Activated T-helper 1 cell treated with Interleukin-2 at 50 U/mL for 16 hours (primary cell): ENCODE measurements around the gene TMPRSS6.
A peak's percentile ranks its signal among the peaks of the same experiment; 100 is the strongest.
"Not testable (repeated sequence)": the region's sequence is repeated elsewhere in the genome, so short reads cannot be mapped to it uniquely, and the experiment has no call there.

ENCODE experiments used
- DNase-seq: peaks from one replicate; pipeline ENCODE4 v3.0.0-alpha.2; 2020; ENCODE audit warnings: low read depth

TMPRSS6 gene

DNA sequence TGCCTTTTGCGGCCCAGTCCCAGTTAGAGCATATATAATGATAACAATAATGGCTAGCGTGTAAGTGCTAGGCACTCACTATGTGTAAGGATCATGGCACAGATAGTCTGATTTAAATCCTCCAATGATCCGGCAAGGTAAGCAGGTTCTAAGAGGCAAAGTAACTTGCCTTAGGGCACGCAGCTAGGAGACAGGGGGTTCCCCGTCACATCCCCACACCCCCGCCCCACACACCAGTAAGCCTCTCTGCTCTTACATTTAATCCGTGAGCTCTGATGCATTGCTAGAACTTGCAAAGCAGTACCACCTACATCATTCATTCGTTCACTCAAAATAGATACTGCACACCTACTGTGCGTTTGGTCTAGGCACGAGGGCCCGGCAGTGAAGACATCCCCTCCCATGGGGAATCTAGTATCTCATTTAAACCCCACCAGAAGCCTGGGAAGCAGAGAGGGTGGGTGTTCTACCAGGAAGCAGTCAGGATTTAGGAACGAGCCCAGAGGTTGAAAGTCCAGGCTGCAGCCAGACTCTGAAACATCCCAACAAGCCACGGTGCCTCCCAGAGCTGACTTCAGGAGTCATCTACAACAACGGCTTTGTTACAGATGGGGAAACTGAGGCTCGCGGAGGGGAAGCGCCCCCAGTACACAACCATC lies 20.6 kb downstream of the TMPRSS6 start:
- DNase-seq, result no peak

DNA sequence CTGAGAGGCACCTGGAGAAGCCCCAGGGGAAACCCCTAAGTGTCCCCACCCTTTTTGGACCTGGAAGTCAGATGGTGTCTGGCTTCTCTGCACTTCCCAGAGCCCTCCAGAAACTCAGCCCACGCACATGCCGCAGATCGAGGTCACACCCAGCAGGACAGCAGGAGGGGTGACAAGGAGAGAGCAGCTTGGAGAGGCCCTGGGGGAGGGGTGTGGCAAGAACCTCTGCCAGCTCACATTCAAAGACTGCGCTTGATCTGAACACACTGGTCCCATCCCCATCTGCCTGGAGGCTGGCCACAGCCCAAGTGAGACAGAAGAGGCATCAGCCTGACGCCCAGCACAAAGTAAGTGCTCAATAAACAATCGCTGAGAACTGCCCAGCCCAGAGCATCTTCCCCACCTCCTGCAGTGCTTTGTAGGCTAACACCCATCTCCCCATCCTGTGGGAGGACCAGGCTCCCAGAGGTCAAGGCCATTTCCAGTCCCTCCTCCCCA lies 21.4 kb downstream of the TMPRSS6 start:
- no peak for DNase-seq

DNA sequence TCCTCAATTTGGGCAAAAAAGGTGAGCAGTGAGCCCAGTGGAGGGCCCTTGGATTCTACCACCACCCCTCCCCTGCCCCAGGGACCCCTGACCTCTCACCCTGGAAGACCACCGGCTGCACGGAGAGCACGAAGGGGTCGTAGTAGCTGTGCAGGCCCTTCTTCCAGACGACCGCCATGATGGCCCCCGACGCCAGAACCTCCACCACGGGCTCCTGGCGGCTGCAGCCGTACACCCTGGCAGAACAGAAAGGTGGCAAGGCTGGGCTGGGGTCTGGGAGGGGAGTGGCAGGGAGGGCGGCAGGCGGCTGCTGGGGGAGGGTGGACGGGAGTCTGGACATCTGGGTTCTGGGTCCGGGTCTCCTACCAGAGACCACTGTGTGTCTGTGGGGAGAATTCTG lies 23.3 kb downstream of the TMPRSS6 start:
- DNase-seq, result no peak

DNA sequence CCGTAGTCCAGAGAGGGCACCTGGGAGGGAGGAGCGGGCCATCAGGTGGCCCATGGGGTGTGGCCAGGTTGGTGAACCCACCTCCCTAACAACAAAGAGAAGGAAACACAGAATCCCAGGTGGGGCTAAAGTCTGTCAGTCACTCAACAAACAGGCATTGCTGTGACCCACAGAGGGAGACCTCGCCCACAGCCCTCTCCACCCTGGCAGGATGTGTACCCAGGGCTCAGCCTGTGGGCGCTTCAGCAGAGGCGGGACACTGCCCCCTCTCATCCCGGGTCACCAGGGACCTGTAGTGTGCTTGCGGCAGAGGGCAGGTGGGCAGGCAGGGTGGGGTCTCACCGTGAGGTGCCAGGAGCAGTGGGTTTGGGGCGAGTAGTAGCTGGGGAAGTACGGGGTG lies 25.1 kb downstream of the TMPRSS6 start:
- DNase-seq, result no peak

DNA sequence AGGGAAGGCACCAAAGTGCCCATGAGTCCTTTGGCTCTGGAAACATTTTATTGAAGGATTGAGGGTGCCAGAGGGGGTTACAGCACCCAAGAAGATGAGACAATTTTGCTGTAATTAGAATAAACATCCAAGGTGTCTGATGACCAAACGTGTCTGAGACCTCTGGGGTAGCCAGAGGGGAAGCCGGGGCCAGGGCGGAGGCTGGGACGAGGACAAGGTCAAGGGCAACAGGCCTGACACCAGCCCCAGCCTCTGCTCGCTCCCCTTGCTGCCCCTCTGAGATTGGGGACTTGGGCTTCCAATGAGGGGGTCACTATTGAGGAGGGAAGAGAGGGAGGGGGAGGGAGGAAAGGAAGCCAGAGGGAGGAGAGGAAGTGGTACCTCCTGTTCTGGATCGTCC lies 25.6 kb downstream of the TMPRSS6 start:
- DNase-seq, result no peak

DNA sequence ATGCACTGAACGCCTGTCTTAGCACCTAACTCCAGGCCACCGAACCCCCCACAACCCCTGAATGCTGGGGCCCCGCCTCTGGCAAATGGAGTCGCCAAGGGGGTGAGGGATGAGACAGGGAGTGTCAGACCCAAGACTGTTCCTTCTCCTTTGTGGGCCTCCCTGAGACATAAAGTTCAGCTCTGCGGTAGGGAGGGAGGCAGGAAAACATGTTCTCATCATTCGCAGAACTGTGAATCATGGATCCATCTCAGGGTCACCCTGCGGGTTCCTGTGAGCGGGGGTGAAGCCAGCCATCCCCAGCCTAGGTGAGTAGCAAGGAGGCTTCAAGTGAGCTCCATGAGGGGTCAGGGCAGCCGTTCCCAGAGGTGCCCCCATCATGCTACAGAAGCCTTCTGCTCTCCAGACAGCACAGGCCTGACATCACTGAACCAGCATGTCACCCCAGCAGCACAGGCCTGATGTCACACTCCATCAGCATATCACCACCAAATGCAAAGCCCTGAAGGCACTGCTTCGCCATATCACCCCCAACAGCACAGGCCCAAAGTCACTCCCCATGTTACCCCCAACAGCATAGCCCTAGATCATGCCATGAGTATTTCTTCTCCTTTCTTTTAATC lies 27.2 kb downstream of the TMPRSS6 start:
- no peak for DNase-seq

DNA sequence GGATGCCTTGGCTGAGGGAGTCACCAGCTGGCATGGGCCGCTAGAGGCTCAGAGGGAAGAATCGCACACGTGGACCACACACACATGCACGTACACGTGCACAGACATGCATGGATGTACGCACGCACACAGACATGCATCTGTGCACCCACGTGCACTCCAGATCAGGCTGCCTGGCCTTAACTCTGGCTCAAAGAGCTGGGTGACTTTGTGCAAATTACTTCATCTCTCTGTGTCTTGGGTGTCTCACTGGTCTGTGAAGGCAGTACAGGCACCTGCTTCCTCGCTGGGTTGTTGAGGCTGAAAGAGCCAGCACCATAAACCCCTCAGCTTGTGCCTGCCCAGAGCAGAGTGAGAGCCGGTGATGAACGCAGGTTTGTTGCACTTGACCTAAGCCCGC lies 28.7 kb downstream of the TMPRSS6 start:
- DNase-seq, result no peak

DNA sequence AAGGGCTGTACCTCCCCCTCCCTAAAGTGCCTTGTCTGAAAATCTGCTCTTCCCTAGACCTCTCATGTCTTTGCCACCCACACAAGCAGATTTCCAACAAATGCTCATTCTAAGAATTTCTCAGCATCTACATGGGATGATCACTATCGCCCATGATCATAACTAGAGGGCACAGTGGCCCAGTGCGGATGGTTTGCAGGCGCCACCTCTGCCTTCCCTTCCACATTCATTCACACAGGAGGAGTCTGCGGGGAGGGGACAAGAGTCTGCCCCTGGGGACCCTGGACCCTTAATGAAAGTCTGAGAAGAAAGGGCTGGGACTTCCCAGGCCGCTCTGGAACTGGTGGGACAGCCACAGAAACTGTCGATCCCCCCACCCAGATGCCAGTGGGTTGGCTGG lies 29.1 kb downstream of the TMPRSS6 start:
- DNase-seq, result no peak

DNA sequence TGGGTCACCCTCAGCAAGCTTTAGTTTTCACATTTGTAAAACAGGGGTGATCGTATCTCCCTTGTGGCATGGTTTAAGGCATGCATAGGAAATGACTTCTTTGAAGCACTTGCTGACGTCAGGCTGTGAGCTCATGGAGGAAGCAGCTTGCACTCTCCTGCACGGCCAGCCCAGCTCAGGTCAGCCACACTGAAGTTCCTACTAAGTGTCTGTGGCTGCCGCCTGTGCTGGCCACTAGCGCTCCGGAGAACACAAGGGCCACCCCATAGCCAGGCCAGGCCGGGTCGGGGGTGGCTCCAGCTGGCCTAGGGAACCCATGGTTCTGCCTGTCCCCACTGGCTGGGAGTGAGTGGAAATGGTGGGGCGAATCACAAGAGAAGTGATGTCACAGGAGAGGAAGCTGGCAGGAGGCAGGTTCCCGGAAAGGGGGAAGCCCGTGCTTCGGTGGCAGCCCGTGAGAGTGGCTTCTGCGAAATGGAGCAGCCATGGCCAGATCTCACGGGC lies 29.8 kb downstream of the TMPRSS6 start:
- peak; percentile 56 for DNase-seq

DNA sequence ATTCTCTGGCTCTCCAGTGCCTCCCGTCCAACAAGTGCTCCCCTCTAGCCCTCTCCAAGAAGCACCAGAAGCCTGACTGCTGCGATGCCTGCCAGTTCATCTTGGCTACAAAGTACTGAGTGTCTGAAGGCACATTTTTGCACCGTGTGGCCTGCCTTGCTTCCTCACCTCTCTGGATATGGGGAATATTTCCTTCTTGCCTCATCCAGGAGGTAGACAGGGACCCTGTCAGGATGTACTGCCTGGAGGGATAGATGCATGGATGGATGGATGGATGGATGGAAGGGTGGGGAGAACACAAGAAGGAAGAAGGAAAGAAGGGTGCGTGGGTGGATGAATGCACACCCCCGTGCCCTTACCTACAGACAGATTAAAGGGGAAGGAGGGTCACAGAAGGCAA lies 30.4 kb downstream of the TMPRSS6 start:
- no peak for DNase-seq

DNA sequence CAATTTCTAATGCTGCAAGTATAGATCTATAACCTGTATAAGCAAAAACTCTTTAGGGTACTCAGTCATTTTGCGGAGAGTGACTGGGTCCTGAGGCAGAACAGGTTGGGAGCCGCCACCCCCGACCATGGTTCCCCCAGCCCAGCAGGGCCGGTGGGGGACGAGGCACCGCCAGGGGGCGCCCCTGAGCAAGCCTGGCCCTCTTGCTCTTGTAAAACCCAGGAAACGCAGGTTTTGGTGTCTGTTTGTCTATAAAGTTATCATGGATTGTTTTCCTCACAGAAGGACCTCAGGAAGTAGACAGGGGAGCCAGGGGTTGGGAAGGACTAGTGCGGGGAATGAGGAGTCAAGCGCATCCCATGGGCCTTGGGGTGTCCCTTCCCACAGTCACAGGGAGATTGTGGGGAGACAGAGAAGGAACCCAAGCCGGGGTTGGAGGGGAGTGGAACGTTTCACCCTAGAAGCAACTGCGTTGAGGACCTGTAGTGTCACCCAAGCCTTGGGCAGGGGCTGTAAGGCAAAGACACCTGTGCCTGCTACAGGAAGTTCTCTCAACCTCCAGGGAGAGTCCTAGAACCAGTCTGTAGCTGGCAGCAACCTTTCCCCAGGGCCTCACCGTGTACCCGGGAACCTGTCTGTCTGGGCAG lies 31.6 kb downstream of the TMPRSS6 start:
- DNase-seq, result peak; percentile 75

DNA sequence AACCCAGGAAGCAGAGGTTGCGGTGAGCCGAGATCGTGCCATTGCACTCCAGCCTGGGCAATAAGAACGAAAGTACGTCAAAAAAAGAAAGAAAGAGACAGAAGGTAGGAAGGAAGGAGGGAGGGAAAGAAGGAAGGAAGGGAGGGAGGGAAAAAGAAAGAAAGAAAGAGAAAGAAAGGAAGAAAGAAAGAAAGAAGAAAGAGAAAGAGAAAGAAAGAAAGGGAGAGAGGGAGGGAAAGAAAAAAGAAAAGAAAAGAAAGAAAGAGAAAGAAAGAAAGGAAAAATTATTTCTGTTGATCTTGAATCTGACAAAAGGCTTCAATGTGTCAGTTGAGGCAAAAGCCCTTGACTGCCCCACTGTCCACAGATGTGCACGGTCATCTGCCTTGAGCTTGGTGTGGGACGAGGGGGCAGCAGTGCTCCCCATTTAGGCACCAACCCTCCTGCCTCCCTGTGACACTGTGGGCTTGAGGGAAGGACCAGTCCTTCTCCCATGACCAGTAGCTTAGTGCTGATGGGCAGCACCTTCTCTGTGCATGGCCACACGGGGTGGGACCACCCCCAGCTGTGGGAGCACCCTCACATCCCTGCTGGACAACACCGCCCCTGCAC lies 33.6 kb downstream of the TMPRSS6 start:
- DNase-seq, result no peak

DNA sequence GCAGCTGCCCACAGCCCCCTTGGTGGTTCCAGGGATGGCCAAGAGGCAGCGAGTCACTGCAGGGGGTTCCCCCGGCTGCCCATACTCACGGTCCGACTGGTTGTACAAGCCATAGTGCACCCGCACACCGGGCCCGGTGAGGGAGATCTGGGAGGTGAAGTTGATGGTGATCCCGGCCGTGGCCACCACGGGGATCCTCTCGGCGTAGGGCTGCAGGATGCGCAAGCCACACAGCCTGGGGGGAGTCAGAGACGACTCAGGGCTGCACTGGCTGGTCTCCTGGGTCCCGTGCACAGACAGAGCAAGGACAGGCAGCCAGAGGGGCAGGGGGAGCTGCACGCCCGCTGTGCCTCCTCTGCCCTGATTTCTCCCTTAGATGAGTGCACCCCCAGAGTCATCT lies 34.5 kb downstream of the TMPRSS6 start:
- DNase-seq, result no peak

DNA sequence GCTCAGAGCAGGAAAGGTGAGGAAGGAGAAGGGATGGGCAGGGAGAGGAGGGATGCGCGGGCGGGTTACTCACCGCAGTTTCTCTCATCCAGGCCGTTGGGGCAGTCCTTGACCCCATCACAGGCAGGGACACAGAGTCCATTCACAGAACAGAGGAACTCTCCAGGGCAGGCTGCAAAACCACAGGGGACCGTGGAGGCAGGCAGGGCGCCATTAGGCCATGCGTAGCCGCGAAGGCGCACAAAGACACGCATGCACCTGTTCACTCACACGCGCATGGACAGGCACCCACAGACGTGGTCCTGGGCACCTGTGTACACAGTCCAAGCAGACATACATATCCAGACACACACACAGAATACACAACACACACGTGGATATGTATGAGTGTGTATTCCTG lies 35.0 kb downstream of the TMPRSS6 start:
- DNase-seq, result no peak

DNA sequence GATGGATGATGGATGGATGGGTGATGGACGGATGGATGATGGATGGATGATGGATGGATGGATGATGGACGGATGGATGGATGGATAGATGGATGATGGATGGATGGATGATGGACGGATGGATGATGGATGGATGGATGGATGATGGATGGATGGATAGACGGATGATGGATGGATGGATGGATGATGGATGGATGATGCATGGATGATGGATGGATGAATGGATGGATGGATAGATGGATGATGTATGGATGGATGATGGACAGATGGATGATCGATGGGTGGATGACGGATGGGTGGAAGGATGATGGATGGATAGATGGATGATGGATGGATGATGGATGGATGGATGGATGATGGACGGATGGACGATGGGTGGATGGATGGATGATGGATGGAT lies 36.8 kb downstream of the TMPRSS6 start:
- no peak for DNase-seq

DNA sequence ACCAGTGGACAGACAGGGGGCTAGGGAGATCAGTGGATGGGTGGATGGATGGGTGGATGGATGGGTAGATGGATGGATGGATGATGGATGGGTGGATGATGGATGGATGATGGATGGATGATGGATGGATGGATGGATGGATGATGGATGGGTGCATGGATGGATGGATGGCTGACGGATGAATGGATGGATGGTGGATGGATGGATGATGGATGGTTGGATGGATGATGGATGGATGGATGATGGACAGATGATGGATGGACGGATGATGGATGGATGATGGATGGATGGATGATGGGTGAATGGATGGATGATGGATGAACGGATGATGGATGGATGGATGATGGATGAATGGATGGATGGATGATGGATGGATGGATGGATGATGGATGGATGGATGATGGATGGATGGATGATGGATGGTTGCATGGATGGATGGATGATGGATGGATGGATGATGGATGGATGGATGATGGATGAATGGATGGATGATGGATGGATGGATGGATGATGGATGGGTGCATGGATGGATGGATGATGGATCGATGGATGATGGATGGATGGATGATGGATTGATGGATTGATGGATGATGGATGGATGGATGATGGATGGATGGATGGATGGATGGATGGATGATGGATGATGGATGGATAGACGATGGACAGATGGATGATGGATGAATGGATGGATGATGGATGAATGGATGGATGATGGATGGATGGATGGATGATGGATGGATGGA lies 37.5 kb downstream of the TMPRSS6 start:
- DNase-seq, result not testable (repeated sequence)

DNA sequence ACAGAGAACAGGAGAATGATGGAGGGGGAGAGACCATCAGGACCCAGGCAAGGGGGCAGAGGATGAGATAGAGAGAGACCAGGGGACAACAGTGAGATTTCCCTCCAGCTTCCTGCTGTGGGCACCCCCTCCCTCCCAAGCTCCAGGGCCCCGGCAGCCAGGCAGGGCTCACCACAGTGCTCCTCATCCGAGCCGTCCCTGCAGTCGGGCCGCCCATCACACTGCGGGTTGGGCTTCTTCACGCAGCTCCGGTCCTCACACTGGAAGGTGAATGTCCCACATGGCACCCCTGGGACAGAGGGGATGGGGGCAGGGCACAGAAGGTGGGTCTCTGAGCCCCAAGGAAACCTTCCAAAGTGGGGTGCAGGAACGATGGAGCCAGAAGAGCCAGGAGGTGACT lies 38.8 kb downstream of the TMPRSS6 start:
- no peak for DNase-seq

DNA sequence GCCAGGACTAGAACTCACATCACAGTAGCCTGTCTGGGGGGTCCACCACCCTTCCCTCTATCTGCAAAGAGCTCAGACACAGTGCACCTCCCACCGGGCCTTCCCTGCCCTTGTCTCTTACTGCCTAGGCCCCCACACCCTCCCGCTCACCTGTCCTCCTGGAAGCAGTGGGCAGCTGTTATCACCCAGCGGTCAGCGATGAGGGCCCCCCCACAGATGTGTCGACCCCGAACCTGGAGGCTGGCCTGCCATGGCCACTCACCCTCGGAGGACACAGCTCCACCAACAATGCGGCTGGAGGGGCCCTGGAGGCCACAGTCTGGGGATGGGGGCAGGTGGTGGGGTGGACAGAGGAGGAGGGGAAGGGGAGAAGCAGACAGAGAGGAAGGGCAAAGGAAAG lies 39.2 kb downstream of the TMPRSS6 start:
- no peak for DNase-seq

DNA sequence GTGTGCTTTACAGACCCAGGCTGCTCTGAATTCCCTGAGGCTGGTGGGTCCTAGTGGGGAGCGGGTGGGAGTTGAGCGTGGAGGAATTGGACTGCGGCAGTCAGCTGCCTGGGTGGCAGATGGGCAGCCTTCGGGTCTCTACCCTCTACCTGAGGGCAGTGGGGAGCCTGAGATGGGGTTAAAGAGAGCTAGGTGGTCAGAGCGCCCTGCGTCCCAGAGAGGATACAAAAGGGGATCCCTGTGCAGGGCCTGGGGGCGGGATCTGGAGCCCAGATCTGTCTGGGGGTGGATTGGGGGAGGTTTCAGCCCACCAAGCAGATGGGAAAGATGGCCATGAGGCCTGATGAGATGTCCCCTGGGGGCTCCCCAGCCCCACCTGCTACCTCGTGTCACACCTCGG lies 39.8 kb downstream of the TMPRSS6 start:
- no peak for DNase-seq

DNA sequence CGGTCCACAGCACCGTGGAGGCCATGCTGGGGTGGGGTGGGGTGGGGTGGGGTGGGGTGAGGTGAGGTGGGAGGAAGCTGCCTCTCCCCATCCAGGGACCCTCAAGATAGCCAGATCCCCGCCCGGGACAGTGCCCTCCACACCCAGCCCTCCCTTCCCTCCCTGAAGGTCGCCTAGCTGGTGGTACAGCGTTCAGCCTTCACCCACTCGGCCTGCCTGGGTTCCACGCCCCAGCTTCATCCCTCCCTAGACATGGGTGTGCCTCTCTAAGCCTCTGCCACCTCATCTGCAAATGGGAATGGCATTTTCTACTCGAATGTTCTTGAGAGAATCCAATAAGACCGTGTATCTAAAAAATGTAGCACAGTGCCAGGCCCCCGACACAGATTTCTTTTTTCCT lies 40.2 kb downstream of the TMPRSS6 start:
- DNase-seq, result no peak

DNA sequence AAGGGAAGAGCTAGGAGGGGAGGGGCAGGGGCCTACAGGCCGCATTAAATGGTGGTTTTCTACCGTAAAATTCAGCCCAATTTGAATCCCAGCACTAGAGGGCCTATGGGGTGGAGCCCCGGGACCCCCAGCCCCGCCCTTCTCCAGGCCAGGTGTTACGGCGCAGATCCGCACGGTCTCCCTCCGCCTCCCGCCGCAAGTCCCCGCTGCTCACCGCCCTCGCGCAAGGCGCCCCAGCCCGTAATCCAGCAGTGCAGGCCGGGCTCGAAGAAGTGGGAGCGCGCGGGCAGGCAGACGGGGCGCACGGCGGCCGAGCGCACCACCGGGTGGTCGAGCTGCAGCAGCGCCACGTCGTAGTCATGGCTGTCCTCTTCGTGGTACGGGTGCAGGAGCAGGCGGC lies 40.7 kb downstream of the TMPRSS6 start:
- DNase-seq, result no peak

DNA sequence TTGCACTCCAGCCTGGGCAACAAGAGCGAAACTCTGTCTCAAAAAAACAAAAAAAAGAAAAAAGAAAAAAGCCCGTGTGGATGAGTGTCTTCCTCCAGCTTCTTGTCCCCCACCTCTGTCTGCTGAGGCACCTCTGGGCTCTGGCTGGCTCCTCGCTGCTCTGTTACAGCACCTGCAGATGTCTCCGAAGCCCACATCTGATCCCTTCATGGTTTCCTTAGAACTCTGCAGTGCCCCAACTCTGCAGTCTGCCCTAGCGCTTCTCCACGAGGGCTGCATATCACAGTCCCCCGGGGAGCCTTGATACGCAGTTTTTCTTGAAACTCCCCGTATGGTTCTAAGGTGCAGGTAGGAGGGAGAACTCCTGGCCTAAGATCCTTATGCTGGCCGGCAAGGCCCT lies 42.1 kb downstream of the TMPRSS6 start:
- DNase-seq, result no peak
